Lower leg skin (tissue), 3 donors: ENCODE results near the gene ARHGAP28.

Source experiments
- CTCF ChIP-seq, 3 donors: fragments of 450-650 bp; IDR thresholded peaks; one replicate each; pipeline ENCODE4 v1.5.1; 2016; ENCODE audit warnings: antibody characterized with exemption in 3 of 3, mild to moderate bottlenecking in 3 of 3, moderate library complexity in 2 of 3
- POLR2A ChIP-seq, 2 donors: fragments of 450-650 bp; IDR thresholded peaks; one replicate each; pipeline ENCODE4 v1.6.1; 2016 to 2017; ENCODE audit warnings: antibody characterized with exemption in 2 of 2, mild to moderate bottlenecking in 1 of 2, moderate library complexity in 1 of 2

DNA sequence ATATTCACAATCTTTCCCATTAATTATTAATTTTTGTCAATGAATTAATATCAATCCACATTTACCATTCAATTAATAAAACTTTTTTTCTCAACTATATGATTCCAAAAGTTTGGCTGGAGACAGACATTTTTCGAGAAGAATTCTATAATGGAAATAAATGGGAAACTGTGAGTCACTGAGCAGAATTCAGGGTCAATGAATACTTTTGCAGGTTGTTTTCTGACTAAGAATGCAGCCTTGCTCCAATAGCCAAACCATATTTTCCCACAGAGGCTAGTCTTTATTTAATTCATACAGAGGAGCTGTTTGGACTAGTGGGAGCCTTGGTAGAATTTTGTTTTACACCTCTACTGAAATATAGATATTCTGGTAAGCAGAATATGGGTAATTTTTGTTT lies 82.3 kb downstream of the ARHGAP28 start:
- TF ChIP-seq CTCF (IDR thresholded peaks at IDR 0.05) (no peak), POLR2A (IDR thresholded peaks at IDR 0.05) (no peak)
